ENCODE results near the gene ADCY4.

Gene ADCY4

DNA sequence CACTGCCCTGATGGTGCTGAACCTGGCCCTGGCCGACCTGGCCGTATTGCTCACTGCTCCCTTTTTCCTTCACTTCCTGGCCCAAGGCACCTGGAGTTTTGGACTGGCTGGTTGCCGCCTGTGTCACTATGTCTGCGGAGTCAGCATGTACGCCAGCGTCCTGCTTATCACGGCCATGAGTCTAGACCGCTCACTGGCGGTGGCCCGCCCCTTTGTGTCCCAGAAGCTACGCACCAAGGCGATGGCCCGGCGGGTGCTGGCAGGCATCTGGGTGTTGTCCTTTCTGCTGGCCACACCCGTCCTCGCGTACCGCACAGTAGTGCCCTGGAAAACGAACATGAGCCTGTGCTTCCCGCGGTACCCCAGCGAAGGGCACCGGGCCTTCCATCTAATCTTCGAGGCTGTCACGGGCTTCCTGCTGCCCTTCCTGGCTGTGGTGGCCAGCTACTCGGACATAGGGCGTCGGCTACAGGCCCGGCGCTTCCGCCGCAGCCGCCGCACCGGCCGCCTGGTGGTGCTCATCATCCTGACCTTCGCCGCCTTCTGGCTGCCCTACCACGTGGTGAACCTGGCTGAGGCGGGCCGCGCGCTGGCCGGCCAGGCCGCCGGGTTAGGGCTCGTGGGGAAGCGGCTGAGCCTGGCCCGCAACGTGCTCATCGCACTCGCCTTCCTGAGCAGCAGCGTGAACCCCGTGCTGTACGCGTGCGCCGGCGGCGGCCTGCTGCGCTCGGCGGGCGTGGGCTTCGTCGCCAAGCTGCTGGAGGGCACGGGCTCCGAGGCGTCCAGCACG is 18.9 kb downstream of the ADCY4 start:
- no peak for DNase-seq (ENCODE audit: low spot score)

DNA sequence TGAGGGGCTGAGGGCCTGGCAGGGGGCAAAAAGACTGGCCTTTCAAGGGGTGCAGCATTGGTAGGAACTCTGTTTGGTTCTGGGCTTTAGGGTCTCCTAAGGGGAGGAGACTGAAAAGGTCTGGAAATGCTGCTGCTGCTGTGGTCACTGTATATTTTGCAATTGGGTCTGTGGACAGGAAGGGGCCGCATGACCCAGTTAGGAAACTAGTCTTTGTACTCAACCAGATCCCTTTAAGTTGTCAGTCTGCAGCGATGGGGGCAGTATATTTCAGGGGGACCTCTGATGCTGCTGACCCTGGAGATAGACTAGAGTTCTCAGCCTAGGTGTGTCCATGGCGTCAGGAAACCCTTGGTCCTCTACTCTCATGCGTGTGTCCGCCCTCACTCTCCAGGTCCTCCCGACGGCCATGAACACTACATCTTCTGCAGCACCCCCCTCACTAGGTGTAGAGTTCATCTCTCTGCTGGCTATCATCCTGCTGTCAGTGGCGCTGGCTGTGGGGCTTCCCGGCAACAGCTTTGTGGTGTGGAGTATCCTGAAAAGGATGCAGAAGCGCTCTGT is 19.5 kb downstream of the ADCY4 start:
- no peak for DNase-seq (ENCODE audit: low spot score)

DNA sequence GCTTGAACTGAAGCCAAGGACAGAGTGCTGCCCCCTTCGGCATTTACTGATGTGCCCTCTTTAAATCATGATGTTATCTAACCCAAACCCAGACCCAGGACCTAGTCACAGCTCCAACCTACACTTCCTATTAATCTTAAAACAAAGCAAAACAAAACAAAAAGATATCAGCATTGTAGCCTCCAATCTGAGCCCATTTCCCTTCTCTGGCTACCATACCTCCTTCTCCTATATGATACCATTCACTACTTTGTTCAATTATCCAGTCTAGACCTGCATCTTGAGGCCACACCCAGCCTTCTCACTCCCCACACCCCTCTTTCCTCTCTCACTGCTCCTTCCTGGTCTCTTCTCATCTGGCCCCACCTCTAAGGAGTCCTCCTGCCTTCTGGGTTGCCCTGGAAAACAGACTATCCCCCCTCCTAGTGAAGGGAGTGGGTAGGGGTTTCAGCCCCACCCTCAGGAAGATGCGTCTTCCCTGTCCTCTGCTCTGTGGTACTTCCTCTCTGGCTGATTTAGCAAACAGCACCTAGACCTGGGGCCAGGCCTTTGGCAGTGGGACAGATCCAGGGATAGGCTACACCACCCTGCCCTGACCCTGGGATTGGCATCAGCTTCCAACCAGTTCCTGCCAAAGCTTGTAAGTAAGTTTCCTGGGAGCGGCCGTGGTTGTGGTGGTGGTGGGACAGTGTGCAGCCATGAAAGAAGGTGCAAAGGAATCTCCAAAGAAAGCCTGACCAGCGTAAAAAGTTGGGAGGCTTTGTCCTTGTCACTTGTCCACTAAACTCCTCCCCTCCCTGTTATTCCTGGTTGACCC is 20.3 kb downstream of the ADCY4 start:
- no peak for DNase-seq (ENCODE audit: low spot score)

DNA sequence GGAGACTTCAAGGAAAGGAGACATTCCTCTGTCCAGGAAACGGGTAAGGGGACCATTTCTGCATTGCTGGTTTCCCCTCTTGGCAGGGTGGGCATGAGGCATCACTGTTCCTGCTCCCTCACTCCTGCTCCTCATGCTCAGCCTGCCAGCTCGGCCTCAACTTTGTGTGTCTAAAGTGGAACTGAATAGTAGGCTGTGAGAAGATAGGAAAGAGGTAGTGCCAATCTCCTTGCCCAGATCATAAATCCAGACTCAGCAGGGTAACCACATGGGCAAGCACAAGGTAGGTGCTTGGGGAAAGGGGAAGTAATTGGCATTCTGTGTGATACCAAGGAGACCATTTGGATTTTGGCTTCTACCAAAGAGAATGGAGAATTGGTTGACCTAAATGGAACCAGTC is 21.0 kb downstream of the ADCY4 start:
- no peak for DNase-seq (ENCODE audit: low spot score)

DNA sequence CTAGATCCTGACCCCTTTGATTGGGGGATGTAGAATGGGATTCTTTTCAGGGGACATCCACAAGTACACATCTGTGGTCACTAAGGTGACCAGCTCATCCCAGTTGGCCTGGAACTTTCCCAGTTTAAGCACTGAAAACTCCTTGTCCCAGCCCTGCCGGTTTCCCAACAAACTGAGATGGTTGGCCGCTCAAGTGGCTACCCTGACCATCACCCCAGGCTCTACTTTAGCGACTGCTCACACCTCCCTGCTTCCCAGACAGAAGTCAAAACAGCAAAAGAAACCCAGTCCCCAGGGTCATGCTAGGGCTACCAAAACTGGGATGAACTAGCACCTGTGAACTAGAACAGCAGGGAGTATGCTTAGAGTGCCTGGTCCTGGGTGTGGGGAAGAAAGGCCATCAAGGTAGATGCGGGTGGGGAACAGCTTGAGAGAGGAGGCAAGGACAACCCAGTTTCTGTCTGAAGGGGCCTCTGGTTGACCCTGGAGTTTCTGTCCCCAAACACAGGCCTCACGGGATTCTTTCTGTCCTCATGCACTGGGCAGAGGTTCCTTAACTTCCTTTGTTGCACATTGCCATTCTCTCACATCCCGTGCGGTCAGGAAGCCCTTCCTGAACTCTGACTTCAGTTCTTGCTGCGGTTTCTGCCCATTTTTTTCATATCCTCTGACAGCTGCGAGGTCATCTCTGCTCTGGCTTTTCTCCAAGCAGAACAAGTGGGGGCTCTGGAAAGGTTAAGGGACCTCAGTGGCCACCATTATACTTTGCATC is 21.9 kb downstream of the ADCY4 start:
- peak; percentile 70 for DNase-seq (ENCODE audit: low spot score)

DNA sequence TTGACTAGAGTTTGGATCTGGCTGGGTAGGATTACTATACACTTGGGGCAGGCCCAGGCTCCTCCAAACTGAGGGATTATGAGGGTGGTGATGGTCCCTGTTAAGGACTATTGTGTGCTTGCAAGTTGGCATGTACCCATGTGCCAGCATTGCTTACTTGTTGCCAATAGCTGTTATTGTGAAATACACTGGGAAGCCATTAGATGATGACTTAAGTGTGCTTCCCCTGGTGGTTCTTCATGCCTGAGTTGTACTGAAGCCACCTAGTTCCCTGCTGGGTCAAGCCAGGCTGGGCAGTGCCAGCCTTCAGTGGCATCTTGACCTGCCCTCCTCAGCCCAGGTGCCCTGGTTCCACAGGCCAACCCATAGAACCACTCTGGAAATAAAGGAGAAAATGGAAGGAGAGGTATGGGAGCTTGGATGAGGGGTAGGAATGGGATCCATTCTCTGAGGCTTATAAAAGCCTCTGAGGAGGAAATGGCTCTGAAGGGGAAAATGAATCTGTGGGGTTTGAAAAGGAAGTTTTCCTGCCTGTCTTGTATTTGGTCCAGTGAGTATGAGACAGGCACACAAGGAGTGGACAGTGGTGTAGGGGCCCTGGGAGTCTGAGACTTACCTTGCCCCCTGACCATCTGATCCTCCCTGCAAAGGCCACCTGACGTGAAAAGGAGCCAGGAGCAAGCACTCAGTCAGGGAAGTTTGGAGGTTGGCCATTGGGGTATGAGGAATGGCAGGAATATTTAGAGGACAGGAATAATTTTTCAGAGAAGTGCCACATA is 22.8 kb downstream of the ADCY4 start:
- no peak for DNase-seq (ENCODE audit: low spot score)

DNA sequence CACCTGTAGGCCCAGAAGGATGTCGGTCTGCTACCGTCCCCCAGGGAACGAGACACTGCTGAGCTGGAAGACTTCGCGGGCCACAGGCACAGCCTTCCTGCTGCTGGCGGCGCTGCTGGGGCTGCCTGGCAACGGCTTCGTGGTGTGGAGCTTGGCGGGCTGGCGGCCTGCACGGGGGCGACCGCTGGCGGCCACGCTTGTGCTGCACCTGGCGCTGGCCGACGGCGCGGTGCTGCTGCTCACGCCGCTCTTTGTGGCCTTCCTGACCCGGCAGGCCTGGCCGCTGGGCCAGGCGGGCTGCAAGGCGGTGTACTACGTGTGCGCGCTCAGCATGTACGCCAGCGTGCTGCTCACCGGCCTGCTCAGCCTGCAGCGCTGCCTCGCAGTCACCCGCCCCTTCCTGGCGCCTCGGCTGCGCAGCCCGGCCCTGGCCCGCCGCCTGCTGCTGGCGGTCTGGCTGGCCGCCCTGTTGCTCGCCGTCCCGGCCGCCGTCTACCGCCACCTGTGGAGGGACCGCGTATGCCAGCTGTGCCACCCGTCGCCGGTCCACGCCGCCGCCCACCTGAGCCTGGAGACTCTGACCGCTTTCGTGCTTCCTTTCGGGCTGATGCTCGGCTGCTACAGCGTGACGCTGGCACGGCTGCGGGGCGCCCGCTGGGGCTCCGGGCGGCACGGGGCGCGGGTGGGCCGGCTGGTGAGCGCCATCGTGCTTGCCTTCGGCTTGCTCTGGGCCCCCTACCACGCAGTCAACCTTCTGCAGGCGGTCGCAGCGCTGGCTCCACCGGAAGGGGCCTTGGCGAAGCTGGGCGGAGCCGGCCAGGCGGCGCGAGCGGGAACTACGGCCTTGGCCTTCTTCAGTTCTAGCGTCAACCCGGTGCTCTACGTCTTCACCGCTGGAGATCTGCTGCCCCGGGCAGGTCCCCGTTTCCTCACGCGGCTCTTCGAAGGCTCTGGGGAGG is 23.9 kb downstream of the ADCY4 start, which contains the start of gene LTB4R:
Gene LTB4R (plus strand): TSS at position 857 of the 959 bp plus-strand sequence. CDS start 4,150 bp downstream, outside the sequence.
- DNase-seq (ENCODE audit: low spot score): peak; percentile 68

DNA sequence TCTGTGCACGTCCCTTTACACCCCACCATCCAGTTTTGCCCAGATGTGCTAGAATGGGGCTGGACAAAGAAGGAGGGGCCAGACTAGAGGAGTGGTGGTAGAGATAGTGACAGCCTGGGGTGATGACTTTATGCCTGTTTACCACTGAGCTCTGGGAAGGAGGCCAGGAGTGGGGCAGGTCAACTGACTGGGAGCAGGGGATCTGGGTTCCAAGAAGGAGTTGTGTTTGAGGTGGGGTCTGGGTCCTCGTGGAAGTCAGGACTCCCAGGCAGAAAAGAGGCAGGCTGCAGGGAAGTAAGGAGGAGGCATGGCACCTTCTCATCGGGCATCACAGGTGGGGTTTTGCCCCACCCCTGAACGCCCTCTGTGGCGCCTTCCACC is 24.6 kb downstream of the ADCY4 start:
- DNase-seq (ENCODE audit: low spot score): no peak

DNA sequence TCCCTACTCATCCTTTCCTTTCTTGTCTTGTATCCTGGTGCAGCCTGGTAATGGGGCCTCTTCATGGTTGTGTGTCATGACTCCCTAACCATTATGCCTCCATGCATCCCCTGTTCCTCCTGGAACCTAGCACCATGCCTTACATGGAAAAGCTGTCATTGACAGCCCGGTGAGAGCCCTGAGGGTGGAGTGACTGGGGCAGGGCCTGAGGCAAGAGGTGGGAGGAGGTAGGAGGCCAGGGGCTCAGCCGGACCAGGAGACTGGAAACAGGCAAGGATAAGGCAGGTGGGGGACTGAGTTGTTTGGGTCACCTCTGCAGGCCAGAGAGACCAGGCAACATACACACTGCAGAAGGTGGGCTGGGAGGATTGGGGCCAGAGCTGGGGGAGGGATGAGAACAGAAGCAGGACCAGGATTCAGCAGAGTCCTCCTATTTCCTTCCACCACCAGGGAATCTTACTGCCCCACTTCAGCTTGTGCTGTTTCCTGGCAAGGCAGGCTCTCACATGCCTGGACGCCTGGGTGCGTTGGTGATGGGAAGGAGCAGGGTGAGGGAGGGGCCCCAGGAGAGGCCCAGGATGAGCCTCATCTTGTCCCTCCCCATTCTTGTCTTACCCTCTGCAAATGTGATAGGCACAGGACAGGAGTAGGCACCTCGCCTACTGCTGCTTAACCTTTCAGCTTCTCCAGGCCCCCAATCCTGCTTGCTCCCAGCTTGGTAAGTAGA is 25.2 kb downstream of the ADCY4 start, which contains the start of gene LTB4R2:
Gene LTB4R2 (plus strand): TSS at position 603 of the 727 bp plus-strand sequence. CDS start 525 bp downstream, outside the sequence.
- DNase-seq (ENCODE audit: low spot score): no peak

DNA sequence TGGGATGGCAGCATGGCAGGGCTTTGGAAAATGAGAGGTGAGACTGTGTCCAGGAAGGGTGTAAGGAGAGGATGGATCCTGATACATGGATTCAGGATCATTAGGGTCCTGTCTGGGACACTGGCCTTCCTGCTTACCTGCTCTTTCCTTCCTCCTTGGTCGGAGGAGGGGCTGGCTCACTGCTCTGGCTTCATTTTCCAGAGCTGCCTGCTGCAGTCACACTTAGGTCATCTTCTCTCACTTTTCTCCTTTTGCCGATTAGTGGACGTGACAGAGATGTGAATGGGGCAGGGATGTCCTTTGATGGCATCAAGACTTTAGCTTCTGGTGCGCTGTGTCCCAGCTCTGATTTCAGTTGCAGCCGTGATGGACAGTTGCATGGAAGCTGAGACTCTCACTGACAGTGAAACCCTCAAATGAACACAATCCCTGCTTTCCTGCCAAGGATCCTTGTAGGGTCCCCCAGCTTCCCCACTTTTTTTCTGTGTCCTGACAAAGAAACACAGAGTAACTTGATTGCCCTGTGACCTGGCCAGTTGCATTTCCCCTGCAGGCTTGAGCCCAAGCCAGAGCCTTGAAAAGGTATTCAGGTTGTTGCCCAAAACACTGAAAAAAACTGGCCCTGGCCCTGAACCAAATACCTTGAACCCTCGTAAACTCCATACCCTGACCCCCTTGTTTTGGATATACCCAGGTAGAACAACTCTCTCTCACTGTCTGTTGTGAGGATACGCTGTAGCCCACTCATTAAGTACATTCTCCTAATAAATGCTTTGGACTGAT is 26.3 kb downstream of the ADCY4 start:
- no peak for DNase-seq (ENCODE audit: low spot score)

DNA sequence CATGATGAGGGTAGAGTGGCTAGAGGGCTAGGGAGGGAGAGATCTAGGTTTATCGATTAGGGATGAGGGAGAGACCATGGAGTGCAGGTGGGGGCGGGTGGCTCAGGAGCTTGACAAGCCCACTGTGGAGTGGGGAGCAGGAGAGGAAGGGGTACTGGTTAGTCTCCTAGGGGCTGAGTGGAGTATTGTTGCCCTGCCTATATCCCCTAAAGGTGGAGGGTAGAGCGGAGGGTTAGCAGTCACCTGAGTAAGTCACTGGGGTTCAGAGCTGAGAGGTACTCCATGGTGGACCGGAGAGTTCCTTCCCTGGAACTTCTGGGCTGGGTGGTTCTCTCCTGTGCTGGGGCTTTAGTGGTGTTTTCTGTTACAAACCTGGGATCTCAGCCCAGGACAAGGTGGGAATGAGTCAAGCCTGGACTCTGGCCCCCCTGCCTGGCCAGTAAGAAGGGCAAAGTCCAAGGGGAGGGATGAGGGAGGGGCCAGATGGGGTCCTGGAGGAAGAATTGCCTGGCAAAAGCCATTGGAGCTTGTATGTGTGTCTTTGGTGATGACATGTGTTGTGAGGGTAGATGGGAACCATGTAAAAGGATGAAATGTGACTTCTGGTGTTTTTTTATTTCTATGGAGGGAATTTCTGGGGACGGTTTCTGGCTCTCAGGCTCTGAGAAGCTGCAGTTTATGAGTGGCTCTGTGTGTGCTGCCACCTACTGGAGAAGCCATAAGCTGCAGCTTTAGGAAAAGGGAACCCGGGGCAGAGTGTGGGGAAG is 27.1 kb downstream of the ADCY4 start, which contains the start of gene CIDEB:
Gene CIDEB (minus strand): TSS at position 403 of the 767 bp plus-strand sequence. CDS start 119 bp downstream, at position 284.
- DNase-seq (ENCODE audit: low spot score): peak; percentile 65

DNA sequence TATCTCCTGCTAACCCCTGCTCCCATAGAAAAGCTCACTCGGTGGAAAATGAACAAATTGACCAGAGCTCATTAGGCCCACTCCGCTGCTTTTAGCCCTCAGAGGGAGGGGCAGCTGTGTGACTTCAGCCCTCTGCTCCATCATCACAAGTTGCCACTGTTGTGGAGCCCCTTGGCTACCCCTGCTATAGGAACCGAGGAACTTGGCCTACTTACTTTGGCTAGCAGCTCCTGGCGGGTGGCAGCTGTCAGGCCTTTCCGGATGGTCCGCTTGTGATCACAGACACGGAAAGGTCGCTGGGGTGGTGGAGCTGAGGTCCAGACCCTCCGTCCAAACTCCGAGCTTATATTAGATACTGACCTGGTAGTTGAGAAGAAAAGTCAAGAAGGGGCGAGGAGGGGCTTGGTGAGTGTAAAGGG is 27.7 kb downstream of the ADCY4 start:
- no peak for DNase-seq (ENCODE audit: low spot score)

DNA sequence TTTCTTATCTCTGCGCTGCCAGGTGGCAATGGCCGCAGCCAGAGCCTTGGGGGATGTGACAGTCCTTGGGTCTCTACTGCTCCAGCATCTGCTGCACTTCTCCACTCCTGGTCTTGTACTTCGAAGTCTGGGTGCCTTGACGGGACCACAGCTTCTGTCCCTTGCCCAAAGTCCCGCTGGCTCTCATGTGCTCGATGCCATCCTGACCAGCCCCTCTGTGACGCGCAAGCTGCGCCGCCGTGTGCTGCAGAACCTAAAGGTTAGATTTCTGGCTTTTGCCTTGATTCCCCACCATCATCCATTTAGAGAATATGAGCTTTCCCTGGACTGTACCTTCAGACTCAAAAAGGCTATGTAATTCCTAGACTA is 30.9 kb downstream of the ADCY4 start:
- DNase-seq (ENCODE audit: low spot score): no peak

DNA sequence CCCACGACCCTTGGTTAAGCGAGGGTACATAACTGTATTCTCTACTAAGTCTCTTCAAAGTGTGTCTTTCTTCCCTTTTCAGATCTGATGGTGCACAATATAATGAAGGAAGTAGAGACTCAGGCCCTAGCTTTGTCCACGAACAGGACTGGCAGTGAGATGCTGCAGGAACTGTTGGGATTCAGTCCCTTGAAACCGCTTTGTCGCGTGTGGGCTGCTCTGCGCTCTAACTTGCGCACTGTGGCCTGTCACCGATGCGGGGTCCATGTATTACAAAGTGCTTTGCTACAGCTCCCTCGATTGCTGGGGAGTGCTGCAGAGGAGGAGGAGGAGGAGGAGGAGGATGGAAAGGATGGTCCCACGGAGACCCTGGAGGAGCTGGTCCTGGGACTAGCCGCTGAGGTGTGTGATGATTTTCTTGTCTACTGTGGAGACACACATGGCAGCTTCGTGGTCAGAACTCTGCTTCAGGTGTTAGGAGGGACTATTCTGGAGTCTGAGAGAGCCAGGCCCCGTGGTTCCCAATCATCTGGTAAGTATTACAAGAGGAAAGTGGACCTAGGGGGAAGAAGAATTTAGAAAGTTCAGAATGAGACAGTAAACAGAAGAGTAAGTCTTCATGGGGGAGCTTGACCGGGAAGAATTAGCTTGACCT is 34.4 kb downstream of the ADCY4 start:
- DNase-seq (ENCODE audit: low spot score): no peak

DNA sequence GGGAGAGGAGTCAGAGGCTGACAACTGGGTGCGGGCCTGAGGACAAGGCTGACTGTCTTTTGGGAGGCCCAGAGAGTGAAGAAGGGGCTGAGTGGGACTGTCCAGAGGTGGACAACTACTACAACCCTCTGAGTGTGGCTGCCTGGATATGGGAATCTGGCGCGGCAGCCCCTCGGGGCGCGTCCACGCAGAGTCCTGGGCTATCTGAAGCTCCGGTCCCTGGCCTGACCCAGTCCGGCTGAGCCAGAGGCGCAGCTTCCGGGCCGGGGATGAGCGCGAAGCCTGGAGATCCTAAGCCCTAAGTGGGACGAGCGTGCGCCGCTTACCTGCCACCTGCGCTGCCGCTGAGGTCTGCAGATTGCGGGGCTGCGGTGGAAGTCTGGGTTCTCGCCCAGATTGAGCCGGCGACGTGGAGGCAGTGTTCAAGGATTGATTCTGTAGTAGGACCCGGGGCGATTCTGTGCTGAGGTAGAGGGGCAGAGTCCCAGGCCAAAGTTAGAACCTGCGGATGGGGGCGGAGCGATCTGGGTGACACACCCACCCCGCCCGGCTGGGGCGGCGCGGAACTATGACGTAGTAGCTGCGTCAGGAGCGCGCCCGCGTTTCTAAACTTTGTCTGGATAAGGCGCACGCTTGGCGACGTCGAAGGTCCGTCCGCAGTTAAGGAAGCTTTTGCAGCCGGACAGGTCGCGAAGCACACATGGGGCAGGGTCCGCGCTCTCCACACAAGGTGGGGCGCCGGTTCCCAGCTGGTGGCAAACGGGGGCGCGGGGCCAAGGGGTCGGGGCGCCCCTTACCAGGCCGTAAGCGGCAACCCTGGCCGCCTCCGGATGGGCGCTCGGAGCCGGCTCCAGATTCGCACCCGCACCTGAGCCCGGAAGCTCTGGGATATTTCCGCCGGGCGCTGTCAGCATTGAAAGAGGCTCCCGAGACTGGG is 35.3 kb downstream of the ADCY4 start, which contains the start of the genes DHRS1 and NOP9:
Gene DHRS1 (minus strand): TSS at position 526 of the 937 bp plus-strand sequence. CDS start 674 bp downstream, outside the sequence.
Gene NOP9 (plus strand): TSS at position 596 of the 937 bp plus-strand sequence. CDS start 105 bp downstream, at position 701.
- DNase-seq (ENCODE audit: low spot score): peak; percentile 92

DNA sequence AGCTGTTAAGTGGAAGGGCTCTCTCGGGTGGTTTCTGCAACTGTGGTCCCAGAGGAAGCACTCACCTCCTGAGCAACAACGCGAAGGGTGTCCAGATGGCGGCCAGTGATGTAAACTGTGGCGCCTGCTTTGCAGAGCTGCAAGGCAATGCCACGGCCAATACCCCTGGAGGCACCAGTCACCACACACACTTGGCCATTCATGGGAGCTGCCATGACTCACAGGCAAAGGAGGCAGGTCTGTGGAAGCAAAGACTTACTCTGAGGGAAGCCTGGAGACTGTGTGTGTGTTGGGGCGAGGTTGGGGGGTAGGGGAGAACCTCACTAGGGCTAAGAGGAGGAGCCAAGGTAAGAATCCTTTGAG is 36.0 kb downstream of the ADCY4 start:
- no peak for DNase-seq (ENCODE audit: low spot score)
